GM12873 (cell line): ENCODE results near the gene POLA2.

Experiments used
- TF ChIP-seq, protein P1 (sequence below): IDR thresholded peaks from 2 replicates; pipeline ENCODE4 v1.5.1; 2012; ENCODE audit warnings: low read depth, mild to moderate bottlenecking, moderate library complexity, low read length, control low read depth; ENCODE audit not compliant: insufficient read depth; ENCODE audit errors: missing control alignments

POLA2 gene

DNA sequence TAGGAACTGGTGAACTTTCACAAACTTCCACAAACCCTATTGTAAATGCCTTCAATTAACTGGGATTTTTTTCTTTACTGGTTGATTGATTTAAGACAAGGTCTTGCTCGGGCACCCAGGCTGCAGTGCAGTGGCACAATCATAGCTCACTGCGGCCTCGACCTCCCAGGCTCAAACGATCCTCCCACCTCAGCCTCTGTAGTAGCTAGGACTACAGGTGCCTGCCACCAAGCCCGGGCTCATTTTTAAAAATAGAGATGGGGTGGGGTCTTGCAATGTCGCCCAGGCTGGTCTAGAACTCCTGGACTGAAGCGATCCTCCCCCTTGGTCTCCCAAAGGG, 35.7 kb upstream of the POLA2 start:
- TF ChIP-seq, protein P1, sequence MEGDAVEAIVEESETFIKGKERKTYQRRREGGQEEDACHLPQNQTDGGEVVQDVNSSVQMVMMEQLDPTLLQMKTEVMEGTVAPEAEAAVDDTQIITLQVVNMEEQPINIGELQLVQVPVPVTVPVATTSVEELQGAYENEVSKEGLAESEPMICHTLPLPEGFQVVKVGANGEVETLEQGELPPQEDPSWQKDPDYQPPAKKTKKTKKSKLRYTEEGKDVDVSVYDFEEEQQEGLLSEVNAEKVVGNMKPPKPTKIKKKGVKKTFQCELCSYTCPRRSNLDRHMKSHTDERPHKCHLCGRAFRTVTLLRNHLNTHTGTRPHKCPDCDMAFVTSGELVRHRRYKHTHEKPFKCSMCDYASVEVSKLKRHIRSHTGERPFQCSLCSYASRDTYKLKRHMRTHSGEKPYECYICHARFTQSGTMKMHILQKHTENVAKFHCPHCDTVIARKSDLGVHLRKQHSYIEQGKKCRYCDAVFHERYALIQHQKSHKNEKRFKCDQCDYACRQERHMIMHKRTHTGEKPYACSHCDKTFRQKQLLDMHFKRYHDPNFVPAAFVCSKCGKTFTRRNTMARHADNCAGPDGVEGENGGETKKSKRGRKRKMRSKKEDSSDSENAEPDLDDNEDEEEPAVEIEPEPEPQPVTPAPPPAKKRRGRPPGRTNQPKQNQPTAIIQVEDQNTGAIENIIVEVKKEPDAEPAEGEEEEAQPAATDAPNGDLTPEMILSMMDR: no peak

DNA sequence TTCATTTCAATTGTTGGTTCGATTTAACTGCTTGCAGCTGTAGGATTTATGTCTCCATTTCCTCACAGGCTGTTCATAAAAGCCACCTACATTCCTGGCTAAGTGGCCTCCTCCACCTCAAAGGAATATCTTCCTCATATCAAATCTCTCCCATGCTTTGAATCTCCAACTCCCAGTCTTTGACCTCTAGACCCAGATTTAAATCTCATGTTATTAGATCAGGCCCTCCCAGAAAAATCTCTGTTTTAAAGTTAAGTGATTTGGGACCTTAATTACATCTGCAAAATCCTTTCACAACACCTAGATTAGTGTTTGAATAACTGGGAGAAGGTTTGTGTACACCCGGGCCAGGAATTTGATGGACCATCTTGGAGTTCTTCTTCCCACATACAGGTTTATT, 33.9 kb upstream of the POLA2 start:
- TF ChIP-seq, protein P1: no peak

DNA sequence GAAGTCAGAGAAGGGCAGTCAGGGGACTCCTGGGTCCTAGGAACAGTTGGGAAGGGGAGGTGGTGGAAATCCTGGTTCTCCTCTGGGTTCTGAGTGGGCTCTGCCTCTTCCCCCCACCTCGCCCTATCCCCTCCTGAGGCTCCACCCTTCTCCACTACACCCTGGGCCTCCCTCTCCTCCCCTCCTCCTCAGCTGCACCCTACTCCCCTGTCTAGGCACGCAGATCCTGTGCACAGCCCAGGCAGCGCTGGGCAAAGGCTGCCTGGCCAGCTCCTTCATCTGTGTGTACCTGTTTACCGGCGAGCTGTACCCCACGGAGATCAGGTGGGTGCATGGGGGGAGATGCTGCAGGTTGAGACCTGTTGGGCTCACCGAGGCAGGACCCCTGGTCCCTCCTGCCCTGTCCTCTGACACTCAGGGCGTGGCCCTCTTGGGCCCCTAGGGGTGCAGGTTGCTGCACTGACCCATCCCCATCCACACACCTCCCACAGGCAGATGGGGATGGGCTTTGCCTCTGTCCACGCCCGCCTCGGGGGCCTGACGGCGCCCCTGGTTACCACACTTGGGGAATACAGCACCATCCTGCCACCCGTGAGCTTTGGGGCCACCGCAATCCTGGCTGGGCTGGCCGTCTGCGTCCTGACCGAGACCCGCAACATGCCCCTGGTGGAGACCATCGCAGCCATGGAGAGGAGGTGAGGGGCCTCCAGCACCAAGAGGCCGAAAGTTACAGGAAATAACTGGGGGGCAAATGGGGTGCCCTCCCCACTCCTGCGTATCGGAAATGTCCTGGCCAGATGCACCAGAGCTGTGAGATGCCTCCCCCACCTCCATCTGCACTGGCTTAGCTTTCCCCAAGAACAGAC, 25.3 kb upstream of the POLA2 start:
- TF ChIP-seq, protein P1: no peak

DNA sequence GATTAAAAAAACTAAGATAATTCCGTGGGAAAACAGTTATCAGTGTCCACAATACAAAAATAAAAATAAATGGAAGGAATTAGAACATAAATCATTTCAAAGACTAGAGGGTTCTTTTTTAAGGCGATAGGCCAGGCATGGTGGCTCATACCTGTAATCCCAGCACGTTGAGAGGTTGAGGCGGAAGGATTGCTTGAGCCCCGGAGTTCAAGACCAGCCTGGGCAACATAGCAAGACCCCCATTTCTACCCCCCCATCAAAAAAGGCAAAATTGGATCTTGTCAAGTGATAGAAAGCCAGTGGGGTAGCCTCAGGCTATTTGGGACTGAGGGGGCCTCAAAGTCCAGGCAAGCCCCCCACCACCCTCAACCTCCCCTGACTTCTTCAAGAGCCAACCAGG, 20.6 kb upstream of the POLA2 start:
- TF ChIP-seq, protein P1: no peak

DNA sequence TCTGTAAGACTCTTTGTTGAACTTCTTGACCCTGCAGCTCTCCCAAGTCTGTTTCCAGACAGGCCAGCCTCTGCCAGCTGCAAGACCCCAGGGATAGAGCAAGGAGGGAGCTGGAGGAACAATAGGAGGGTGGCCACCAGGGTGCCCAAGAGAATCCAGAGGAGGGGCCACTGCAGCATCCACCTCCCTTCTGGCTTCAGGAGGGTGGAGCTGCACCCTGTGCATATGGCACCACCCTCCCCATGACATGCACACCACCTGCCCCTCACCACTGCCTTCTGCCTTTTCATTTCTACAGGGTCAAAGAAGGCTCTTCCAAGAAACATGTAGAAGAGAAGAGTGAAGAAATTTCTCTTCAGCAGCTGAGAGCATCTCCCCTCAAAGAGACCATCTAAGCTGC, 20.1 kb upstream of the POLA2 start:
- TF ChIP-seq, protein P1: no peak

DNA sequence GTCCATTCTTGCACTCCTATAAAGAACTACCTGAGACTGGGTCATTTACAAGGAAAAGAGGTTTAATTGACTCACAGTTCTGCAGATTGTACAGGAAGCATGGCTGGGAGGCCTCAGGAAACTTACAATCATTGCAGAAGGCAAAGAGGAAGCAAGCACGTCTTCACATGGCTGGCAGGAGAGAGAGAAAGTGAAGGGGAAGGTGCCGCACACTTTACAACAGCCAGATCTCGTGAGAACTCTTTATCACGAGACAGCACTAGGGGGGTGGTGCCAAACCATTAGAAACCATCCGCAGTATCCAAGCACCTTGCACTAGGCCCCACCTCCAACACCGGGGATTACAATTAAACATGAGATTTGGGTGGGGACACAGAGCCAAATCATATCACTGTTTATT, 19.4 kb upstream of the POLA2 start:
- TF ChIP-seq, protein P1: no peak

DNA sequence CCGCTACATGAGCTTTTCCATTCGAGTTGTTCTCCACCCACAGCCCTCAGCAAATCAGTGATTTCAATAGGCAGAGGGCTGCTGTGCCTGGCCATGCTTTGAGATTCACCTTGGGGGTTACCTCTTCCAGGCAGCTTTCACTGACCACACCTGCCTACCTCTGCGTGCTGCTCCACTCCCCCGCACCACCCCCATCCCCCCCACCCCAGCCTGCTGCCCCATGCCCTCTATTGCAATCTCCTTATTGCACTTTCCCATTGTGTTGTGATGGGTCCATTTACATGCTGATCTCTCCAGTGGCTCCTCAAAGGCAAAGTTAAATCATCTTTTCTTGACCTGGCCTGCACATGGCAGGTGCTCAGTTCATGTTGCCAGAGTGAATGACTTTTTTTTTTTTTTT, 18.0 kb upstream of the POLA2 start:
- TF ChIP-seq, protein P1: no peak
